Smooth muscle cell of the brain vasculature (primary cell): ENCODE measurements around the gene MGME1.

ENCODE experiments used
- DNase-seq: peaks from one replicate; pipeline ENCODE4 v3.0.0-alpha.2; 2012; ENCODE audit warnings: low read depth, low spot score

The MGME1 gene

DNA sequence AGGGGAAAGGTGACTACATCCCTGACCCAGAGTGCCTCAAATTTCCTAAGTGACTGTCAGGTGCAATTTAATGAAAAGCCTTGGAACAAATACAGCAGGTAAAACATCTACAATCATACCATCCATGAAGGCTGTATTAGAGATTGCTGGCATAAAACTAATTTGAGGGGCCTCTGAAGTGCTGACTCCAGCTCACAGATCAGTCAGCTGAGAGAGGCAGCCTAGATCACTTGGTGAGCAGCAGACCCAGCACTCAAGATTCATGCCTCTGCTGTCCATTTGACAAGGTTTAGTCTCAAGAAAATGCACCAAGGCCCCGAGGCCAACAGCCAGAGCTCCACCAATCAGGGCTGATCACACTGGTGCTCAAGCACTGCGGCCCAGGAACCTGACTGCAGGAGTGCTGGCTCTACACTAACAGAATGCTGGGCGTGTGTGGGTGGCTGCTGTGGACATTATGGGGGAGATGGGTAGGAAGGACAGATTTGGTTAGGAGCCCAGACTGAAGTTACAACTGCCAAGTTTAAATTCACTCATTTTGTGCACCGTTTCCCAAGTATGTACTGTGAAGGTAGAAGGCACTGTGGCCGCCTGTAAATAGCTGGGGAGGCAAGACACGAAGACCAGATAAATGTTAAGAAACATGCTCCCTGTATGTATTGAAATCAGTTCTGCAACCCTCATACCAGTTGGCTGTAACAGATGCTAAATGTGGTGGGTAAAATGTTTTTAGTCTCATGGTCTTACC, 28.4 kb upstream of the MGME1 start:
- DNase-seq, result no peak

GRCh38 chr20:17941087-17941825, 27.6 kb upstream of the MGME1 start:
- DNase-seq, result no peak

- DNase-seq, result no peak
Observed at GRCh38 chr20:17941826-17942196, 27.0 kb upstream of the MGME1 start.

DNA sequence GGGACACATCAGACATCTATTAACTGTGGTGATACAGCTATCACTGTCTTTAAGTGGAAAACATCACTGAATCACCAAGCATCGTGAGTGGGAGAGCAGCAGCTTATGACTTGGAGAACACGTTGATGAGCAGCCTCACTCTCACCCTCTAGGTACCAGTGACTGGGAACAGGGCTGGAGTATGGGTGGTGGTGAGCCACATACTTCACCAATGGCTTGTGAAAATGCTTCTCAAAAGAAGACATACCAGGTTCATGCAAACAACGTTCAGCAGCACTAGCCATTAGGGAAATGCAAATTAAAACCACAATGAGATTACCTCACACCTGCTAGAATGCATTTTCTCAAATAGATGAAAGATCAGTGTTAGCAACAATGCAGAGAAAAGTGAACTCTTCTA, 25.5 kb upstream of the MGME1 start:
- no peak for DNase-seq

- DNase-seq, result no peak
Observed at GRCh38 chr20:17944854-17945474, 23.9 kb upstream of the MGME1 start.

GRCh38 chr20:17946040-17946439, 22.8 kb upstream of the MGME1 start:
- DNase-seq, result no peak

DNA sequence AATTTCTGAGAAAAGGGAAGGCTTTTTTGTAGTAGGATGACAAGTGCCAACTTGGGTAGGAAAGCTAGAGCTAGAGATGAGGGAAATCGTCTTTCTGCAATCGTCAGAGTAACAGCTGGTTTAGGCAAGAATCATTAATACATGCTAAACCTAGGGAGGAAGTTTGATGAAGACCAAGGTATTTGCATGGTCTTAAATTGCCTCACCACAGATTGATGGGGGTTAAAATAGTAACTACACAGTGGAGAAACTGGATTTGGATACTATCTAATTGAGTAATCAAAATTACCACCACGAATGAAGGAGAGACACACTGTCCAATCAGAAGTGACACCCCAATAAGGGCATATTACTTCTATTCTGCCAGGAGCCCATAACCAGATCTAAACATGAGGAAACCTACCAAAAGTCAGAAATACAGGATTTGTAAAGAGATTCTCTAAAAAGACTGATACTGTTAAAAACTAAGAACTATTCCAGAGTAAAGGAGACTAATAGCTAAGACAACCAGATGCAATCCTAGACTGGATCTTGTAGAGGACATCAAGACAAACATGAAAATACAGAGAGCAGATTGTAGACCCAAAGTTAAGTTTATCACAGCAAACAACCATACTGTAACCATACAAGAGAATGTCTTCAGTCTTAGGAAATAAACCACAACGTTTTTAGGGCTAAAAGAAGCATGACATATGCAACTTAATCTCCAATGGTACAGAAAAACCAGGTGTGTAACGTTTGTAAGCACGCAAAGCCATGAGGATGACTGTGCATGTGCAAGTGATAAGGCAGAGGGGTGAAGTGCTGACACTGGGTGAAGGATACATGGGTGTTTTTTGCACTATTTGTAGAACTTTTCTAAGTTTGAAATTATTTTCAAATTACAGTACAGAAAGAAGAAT, 22.0 kb upstream of the MGME1 start:
- DNase-seq, result no peak

DNA sequence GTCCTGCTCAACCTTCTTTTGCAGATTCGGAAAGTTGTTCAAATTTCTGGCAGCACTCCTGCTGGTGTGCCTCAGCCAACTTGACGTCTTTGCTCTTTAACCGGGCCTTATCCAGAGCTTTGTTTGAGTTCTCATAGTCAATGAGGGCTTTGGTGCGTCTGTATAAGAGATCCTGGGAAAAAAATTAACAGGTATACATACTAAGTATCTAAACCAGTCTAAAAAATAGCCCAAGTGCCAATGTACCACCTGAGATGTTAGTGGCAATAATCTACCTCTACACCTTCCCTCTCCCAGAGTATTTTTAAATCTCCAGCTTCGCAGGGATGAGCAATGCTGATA, 21.4 kb upstream of the MGME1 start:
- DNase-seq, result no peak

DNA sequence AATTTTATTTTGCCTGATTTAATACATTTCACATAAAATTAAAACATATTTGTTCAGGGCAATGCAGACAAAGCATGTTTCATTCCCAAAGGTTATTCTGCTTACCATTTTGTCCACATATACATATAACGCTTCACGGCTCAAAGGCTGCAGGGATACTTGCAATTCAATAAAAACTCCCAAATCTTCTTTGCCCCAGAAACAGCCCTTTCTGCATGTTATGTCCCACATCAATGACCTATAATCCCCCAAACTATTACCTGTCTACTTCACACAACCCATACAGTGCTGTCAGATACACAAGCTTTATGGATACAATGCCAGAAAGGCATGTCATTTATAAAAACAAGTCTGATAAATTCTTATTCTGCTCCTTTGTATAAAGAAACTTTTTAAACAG, 20.4 kb upstream of the MGME1 start:
- no peak for DNase-seq

- DNase-seq, result no peak
Observed at GRCh38 chr20:17949899-17950298, 18.9 kb upstream of the MGME1 start.

GRCh38 chr20:17950670-17951069, 18.1 kb upstream of the MGME1 start:
- DNase-seq, result no peak

GRCh38 chr20:17951323-17951722, 17.5 kb upstream of the MGME1 start:
- no peak for DNase-seq

- DNase-seq, result no peak
Observed at GRCh38 chr20:17952692-17953684, 15.8 kb upstream of the MGME1 start.

- no peak for DNase-seq
Observed at GRCh38 chr20:17953935-17954334, 14.9 kb upstream of the MGME1 start.

DNA sequence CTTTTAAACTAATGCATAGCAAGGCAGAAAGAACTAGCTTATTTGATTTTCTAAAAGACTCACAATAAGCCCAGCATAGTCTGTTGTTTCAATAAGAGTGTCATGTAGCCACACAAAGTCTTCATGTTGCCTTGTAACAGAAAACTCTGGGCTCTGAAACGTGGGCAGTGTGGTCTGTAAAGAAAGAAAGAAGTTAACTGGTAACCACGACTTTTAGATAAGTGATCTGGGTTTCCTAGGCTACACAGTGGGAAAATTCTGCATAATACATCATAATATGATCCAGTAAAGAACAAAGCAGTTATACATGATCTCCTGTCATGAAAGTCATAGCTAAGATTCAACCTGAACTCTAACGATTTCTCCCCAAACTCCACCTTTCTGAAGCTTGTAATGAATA, 13.5 kb upstream of the MGME1 start:
- no peak for DNase-seq

DNA sequence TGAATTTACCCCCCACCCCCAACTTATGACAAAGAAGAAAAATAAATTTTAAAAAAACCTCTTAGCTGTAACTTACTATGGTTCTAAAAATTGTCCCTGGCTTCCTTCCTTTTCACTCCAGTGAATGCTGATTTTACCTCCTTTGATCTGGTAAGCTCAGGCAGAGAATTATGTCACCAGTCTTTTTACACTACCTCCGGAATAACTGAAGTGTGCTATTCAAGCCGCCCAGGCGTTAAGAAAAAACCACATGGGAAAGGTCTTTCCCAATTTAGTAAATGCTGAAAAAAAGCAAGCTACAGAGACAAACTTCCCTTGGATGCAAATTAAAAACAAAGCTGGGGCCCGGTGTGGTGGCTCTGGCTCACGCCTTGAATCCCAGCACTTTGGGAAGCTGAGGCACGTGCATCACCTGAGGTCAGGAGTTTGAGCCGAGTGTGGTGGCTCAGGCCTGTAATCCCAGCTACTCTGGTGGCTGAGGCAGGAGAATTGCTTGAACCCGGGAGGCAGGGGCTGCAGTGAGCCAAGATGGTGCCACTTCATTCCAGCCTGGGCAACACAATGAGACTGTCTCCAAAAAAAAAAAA, 12.6 kb upstream of the MGME1 start:
- no peak for DNase-seq

GRCh38 chr20:17957505-17958363, 11.1 kb upstream of the MGME1 start:
- DNase-seq, result no peak

DNA sequence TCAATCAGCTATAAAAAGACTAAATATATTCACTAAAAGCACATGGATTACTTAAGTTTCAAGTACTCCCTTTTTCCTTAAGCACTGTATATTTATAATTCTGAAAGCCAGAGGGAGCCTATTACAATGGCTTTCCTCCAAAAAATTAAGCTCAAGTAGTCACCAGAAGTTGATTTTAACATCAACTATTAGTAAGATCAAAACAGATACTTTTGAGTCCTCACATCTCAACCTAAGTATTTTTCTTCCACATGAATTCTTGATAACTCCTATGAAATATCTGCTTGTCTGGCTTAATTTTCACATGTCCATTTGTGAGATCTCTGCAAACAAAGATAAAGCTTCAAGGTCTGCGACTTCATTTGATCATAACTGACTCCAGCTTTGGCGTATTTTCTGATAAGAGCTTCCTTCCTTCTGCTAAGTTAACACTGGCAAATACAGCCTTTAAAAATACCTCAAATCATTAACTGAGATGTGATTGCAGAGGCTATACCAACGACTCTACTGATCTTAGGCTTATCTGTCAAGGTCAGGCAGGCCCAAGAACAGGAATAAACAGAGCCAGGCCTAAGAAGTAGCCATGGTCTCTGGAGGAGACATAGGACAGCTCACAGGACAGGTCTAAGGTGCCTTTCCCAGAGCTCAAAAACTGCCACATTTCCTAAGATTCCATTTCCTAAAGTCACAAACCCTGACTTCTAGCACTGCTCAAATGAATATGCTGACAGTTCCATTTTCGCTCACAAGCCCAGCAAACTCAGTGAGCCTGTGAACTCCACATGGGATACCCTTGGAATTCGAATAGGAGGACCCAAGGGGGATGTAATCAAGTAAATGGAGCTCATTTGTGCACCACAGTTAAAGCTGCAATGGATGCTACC, 10.2 kb upstream of the MGME1 start:
- no peak for DNase-seq
